HK-2 (cell line): ENCODE results near the gene SLC18A3.

Experiments used
- DNase-seq: peaks from one replicate; pipeline ENCODE4 v3.0.0-alpha.2; 2018; ENCODE audit not compliant: unreplicated experiment

Gene SLC18A3

DNA sequence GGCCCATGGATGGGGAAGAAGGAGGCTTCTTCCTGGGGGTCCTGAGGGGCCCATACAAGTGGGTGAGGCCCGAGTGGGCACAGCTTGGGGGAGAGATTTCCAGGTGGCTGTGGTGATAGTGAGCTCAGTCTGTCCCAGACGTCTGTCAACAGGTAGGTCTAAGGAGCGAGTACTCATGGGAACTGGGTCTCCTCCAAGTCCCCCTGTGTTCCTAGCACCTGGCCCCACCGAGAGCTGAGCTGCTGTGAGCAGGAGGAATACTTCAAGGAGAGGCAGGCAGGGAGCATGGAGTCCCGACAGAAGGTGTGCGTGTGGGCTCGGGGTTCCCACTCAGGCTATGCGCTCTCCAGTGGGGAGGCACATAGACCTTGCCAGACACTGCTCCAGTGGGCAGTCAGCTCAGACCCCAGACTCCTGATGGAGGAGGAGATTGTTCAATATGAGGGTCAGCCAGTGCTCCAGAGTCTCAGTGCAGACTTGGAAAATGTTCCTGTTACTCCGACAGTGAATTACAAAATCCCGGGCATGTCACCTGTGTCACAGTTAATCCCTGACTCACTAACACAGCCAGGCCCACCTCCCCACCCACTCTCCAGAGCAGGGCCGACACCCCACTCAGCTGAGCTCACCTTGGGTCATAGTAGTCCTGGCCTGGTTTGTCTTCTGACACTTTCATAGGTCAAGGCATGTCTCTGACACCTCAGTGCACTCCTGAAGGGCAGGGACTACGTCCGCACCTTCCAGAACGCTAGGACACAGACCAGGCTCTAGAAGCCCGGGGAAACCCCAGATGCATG, 41.1 kb downstream of the SLC18A3 start:
- no peak for DNase-seq

DNA sequence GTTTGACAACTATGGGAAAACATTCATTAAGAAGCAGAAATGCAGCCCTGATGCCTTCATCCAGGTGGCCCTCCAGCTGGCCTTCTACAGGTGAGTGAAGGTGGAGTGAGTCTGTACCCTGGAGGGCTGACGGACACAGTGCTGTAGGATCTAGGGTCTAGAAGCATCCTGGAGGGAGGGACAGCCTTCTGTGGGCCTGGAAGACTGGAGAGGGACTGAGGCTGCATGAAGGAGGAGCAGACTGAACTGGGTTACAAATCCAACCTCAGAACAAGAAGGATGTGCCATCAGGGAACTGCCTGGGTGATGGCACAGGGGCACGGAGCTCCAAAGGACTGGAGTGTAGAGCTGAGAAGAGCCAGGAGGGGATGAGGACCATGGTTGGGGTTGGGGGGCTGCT, 41.8 kb downstream of the SLC18A3 start:
- DNase-seq, result no peak

DNA sequence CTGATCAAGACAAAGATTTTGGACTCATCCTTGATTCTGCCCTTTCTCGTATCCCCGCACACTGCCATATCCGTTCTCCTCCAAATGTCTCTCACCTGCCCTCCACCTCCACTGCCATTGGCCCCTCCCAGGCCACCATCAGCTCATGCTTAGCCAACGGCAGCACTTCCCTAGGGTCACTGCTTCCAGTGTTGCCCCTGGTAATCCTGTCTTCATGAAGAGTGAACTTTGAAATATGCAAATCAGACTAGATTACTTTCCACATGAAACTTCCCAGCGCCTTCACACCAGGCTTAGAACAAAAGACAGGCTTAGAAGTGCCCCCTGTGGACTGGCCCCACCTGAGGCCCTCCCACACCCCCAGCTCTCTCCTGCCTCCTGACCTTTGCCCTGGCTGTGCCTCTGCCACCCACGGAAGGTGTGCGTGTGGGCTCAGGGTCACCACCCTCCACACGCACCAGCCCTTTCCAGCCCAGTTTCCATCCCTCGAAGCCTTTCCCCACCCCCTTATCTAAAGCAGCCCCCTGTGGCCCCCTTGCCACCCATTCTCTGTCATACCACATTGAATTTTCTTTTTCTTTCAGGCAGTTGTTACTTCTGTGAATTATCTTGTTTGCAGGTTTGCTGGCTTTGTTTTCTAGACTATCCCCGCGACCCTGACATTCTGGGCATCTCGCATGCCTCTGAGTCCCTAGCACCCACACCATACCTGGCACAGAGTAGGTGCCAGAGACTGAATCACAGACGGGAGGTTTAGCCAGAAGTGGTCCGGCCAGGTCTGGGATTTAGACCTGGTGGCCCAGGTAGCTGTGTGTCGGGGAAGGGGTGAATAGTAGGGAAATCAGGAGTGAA, 42.5 kb downstream of the SLC18A3 start:
- DNase-seq, result no peak

DNA sequence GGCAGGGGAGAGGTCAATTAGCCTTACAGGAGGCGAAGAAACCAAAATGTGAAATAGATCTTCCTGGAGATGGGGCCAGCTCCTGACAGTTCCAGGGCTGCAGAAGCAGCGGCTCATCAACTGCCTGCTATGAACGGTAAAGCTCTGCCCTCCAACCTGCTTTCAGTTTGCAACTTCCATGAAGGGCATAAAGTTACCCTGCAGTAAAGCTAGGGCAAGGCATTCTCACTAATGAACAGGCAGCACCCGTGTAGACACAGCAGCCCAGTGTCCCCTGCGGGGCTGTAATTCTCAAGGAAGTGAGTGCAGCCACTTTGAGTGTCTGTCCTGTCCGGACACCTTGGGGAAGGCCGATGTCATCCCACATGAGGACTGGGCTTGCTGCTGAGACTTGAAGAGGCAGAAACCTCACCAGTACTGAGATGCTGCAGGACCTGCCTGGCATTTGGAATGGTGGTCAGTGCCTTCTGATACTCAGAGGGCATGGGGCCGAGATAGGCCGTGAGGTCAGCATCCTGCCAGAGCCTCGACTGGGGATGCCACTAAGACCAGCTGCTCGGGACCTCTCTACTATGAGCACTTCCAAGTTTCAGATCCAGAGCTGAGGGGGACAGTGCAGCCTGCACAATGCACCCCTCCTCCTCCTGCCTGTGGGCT, 43.3 kb downstream of the SLC18A3 start:
- DNase-seq, result no peak

DNA sequence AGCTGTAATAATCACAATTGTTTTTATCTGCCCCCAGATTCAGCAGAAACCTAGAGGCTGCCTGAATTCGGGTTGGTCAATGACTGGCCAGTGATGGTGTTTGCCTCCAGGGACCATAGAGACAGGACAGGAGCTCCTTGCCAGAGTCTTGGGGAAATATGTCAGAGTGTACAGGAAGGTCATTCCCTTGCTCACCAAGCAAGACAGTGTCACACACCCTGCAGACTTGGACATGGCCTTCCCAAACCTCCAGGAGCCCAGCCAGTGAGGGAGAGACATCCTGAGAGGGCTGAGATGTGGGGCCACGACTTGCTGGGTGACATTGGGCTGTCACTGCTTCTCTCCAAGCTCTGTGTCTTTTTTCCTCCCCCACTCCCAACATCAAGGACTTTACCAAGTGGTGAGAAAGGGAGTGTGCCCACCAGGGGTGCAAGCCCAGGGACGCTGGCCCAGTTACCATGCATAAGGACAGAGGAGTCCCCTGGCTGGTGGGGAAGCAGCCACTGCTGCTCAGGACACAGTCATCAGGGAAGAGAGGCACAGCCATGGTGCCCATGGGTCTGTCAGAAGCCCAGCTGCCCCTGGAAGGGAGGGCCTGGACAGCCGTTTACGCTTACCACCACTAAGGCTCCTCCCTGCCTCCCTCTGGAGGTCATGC, 44.1 kb downstream of the SLC18A3 start:
- DNase-seq, result no peak

DNA sequence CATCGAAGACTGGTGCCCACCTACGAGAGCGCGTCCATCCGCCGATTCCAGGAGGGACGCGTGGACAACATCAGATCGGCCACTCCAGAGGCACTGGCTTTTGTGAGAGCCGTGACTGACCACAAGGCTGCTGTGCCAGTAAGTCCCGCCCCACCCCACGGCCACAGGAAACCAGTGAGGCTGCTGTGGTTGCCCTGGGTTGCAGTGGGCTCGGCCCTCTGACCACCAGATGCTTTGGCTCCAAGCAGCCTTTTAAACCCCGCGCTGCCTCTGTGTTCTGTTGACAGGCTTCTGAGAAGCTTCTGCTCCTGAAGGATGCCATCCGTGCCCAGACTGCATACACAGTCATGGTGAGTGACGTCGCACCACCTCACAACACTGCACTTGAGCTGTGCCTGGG, 45.0 kb downstream of the SLC18A3 start:
- DNase-seq, result no peak

DNA sequence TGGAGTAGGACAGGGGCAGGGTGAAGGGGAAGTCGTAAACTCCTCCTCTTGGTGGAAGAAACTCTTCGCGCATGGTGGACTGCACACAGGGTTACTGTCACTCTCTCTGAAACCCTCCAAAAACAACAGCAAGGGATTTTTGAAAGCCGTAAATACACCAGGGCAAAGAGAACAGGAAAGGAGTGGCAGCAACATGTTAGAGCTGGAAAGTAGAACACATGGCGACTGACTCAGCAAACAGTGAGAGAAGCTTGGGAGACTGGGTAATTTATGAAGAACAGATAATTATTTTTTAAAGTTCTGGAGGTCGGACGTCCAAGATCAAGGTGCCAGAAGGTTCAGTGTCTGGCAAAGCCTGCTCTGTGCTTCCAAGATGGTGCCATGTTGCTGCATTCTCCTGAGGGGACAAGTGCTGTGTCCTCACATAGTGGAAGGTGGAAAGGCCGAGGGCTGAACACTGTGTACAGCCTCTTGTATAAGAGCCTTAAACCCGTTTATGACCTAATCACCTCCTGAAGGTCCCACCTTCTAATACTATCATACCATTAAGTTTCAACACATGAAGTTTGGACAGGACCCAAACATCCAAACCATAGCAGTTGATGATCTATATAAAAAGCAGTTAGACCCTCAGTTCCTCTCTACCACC, 46.9 kb downstream of the SLC18A3 start:
- no peak for DNase-seq

DNA sequence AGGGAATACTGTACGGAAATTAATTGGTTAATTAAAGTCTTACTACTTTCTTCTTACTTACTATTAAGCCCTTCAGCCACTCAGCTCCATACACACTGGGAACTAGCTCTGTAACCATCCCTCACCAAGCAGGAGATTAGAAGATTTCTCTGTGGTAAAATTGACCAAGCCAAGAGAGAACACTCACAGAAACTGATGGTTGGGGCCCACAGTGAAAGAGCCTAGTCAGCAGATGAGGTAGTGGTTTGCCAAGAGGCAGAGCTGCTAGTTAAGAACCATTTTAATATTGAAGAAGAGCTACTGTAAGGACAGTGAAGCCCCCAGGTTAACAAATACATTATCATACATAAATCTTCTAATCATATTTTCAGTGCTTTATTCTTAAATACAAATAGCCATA, 47.5 kb downstream of the SLC18A3 start:
- no peak for DNase-seq

DNA sequence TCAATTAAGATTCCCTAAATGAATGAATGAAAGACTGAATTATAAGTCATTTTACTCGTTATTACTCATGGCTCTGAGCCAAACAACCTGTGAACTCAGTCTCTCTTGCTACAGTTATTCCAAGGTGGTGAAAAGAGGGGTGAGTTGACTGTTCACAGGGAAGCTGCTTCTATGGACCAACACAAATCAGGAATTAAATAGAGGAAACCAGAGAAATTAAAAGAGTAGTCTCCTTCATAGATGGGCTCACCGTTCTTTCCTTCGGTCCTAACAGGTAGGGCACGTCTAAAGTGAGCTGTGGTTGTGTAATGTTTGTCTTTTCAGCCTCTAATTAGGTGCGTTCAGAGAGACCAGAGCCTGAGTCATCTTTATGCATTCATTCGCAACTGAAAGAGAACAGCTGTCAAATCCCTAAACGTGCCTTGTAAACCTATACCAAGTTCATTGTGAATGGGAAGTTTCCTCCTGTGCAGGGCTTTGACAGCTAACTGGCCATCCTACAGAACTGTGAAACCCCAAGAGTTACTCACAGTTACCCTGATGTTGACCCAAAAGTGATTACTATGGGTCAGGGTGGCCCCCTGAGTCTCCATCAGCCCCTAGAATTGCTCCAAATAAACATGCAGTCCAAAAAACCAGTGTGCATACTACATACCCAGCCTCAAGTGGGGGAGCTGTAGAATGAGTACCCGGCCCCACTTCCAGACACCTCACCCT, 51.2 kb downstream of the SLC18A3 start:
- DNase-seq, result no peak
